ENCODE data around the gene OVOL2.

The OVOL2 gene

GRCh38 chr20:18004384-18005031 lies 53.2 kb downstream of the OVOL2 start:
- Histone ChIP-seq H3K36me3 (no peaks in the 10 kb centered on the region), H3K9ac (no peak overlapping the region), H3K4me3 (no peak overlapping the region), H3K4me1 (no peaks in the 10 kb centered on the region; the same call in 1 of the 2 replicates), H3K27me3 (no peaks in the 10 kb centered on the region), H3K4me2 (no peak overlapping the region), H3K27ac (no peak overlapping the region), H4K20me1 (no peaks in the 10 kb centered on the region), H3K9me3 (no peaks in the 10 kb centered on the region)
- TF ChIP-seq Cebpa-rat (IDR thresholded peaks at IDR 0.05), result no peak

- Histone ChIP-seq H3K4me2 (no peak overlapping the region), H3K36me3 (no peaks in the 10 kb centered on the region), H3K27ac (no peak overlapping the region), H3K9ac (no peak overlapping the region), H3K4me3 (no peak overlapping the region), H4K20me1 (no peaks in the 10 kb centered on the region), H3K4me1 (no peaks in the 10 kb centered on the region; the same call in 1 of the 2 replicates), H3K27me3 (no peaks in the 10 kb centered on the region), H3K9me3 (no peaks in the 10 kb centered on the region)
- no peak for TF ChIP-seq Cebpa-rat (IDR thresholded peaks at IDR 0.05)
Measured at GRCh38 chr20:18003897-18004296, 53.8 kb downstream of the OVOL2 start.

GRCh38 chr20:18001131-18001921 lies 56.4 kb downstream of the OVOL2 start:
- Histone ChIP-seq H3K36me3 (no peaks in the 10 kb centered on the region), H3K4me3 (no peak overlapping the region), H4K20me1 (no peaks in the 10 kb centered on the region), H3K9me3 (no peaks in the 10 kb centered on the region), H3K27ac (no peak overlapping the region), H3K27me3 (no peaks in the 10 kb centered on the region), H3K4me2 (no peak overlapping the region), H3K4me1 (peaks cover 8% of the 10 kb centered on the region), H3K9ac (no peak overlapping the region)
- TF ChIP-seq Cebpa-rat (IDR thresholded peaks at IDR 0.05), result no peak

- Histone ChIP-seq H3K27me3 (no peaks in the 10 kb centered on the region), H3K9me3 (no peaks in the 10 kb centered on the region), H3K9ac (no peak overlapping the region), H3K27ac (no peak overlapping the region), H4K20me1 (no peaks in the 10 kb centered on the region), H3K4me2 (no peak overlapping the region), H3K4me3 (no peak overlapping the region), H3K4me1 (peaks cover 25% of the 10 kb centered on the region), H3K36me3 (no peaks in the 10 kb centered on the region)
- TF ChIP-seq Cebpa-rat (IDR thresholded peaks at IDR 0.05), result no peak
Measured at GRCh38 chr20:17999566-17999965, 58.1 kb downstream of the OVOL2 start.

- no peak overlapping the region for H3K4me3 ChIP-seq
- no peak overlapping the region for H3K27ac ChIP-seq
- no peaks in the 10 kb centered on the region for H3K27me3 ChIP-seq
- no peak overlapping the region for H3K4me2 ChIP-seq
- no peaks in the 10 kb centered on the region for H3K9me3 ChIP-seq
- no peak for TF ChIP-seq Cebpa-rat (IDR thresholded peaks at IDR 0.05)
- H3K9ac ChIP-seq, result no peak overlapping the region
- H4K20me1 ChIP-seq, result no peaks in the 10 kb centered on the region
- H3K4me1 ChIP-seq, result peaks cover 36% of the 10 kb centered on the region
- no peaks in the 10 kb centered on the region for H3K36me3 ChIP-seq
Measured at GRCh38 chr20:17998446-17998845, 59.3 kb downstream of the OVOL2 start.

DNA sequence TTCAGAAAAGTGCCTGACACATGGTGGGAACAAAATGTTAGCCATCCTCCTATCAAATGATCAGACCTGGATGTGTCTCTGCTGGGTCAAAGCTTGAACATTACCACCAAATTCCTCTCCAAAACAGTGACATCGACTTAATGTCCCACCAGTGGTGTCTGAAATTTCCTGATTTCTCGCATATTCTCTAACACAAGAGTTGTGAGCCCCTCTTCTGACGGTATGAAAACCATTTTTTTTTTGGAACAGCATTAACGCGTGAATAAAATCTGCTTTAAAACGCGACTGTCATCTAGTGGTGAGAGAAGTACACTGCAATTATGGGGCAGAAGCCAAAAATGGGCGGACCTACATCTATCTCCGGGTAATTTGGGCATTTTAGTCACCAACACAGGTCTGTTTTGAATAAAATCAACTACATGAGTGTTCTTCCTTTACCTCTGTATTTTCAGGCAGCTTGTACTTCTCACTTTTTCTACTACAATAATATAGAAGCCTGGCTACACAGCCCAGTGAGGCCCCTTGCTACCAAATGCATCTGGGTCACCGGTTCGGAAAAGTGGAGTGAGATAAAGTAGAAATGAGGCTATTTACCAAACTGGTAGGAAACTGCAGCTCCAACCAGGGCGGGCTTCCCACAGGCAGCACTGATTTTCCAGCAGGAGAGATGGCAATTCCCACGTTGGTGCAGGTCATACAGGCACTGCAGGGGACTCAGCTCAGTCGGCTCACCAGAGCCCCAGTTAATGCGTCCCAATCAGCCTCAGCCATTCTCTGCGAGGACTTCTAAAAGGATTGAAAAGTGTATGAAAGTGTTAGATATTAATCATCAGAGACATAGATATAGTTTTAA lies 61.5 kb downstream of the OVOL2 start:
- Histone ChIP-seq H4K20me1 (no peaks in the 10 kb centered on the region), H3K27me3 (no peaks in the 10 kb centered on the region), H3K27ac (no peak overlapping the region), H3K36me3 (peaks cover 9% of the 10 kb centered on the region; the same call in 1 of the 2 replicates), H3K9ac (no peak overlapping the region), H3K9me3 (no peaks in the 10 kb centered on the region), H3K4me2 (peak overlapping the region; percentile 59; the same call in 1 of the 2 replicates), H3K4me3 (no peak overlapping the region), H3K4me1 (peaks cover 59% of the 10 kb centered on the region)
- no peak for TF ChIP-seq Cebpa-rat (IDR thresholded peaks at IDR 0.05)

DNA sequence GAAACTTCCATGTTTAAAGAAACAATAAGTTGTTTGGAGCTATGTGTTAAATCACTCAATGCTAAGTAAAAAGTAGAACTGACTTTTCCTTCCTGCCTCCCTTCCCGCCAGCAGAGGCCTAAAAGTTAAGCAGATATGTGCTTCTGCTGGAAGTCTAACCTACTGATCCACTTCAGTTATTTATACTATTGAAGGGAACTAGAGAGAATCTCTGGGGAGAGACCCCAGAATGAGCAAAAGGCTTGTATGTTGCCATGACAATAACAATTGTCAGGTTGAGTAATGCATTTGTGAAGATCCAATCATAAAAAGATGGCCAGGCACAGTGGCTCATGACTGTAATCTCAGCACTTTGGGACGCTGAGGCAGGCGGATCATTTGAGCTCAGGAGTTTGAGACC lies 64.2 kb downstream of the OVOL2 start:
- Histone ChIP-seq H3K4me1 (peaks cover 83% of the 10 kb centered on the region), H3K4me3 (no peak overlapping the region), H3K9me3 (no peaks in the 10 kb centered on the region), H3K4me2 (peak overlapping the region; percentile 62), H3K9ac (no peak overlapping the region), H3K36me3 (peaks cover 33% of the 10 kb centered on the region), H3K27me3 (no peaks in the 10 kb centered on the region), H3K27ac (peak overlapping the region; percentile 1; the same call in 1 of the 2 replicates), H4K20me1 (no peaks in the 10 kb centered on the region)
- TF ChIP-seq Cebpa-rat (IDR thresholded peaks at IDR 0.05), result no peak

- TF ChIP-seq Cebpa-rat (IDR thresholded peaks at IDR 0.05), result no peak
Measured at GRCh38 chr20:17992847-17993513, 64.7 kb downstream of the OVOL2 start.

GRCh38 chr20:17992224-17992637 lies 65.5 kb downstream of the OVOL2 start:
- Histone ChIP-seq H3K27me3 (no peaks in the 10 kb centered on the region), H3K4me1 (peaks cover 88% of the 10 kb centered on the region), H3K9me3 (no peaks in the 10 kb centered on the region), H3K27ac (peak overlapping the region; percentile 45; the same call in 1 of the 2 replicates), H3K36me3 (peaks cover 44% of the 10 kb centered on the region), H3K4me2 (peak overlapping the region; percentile 62), H4K20me1 (no peaks in the 10 kb centered on the region), H3K4me3 (no peak overlapping the region), H3K9ac (0 out of 2 replicates have a peak overlapping the region, but pooled peaks have one; percentile 41)
- no peak for TF ChIP-seq Cebpa-rat (IDR thresholded peaks at IDR 0.05)

More at GRCh38 chr20:17992847-17993513, 64.7 kb downstream of the OVOL2 start:
- H4K20me1 ChIP-seq, result no peaks in the 10 kb centered on the region
- no peaks in the 10 kb centered on the region for H3K9me3 ChIP-seq
- peaks cover 88% of the 10 kb centered on the region for H3K4me1 ChIP-seq
- H3K4me2 ChIP-seq, result peak overlapping the region; percentile 62
- H3K27ac ChIP-seq, result peak overlapping the region; percentile 45; the same call in 1 of the 2 replicates
- no peak overlapping the region for H3K9ac ChIP-seq
- no peak overlapping the region for H3K4me3 ChIP-seq
- no peaks in the 10 kb centered on the region for H3K27me3 ChIP-seq
- peaks cover 39% of the 10 kb centered on the region for H3K36me3 ChIP-seq
